NCI-H524 (cell line): Measurements from ENCODE around the gene GDPD4.
"Not testable (repeated sequence)": the region's sequence is repeated elsewhere in the genome, so short reads cannot be mapped to it uniquely, and the experiment has no call there.

Experiments used
- DNase-seq, 2 experiments: peaks; one replicate each; lab custom pipeline; 2025; lab: John Stamatoyannopoulos, UW

GDPD4 gene, protein sequence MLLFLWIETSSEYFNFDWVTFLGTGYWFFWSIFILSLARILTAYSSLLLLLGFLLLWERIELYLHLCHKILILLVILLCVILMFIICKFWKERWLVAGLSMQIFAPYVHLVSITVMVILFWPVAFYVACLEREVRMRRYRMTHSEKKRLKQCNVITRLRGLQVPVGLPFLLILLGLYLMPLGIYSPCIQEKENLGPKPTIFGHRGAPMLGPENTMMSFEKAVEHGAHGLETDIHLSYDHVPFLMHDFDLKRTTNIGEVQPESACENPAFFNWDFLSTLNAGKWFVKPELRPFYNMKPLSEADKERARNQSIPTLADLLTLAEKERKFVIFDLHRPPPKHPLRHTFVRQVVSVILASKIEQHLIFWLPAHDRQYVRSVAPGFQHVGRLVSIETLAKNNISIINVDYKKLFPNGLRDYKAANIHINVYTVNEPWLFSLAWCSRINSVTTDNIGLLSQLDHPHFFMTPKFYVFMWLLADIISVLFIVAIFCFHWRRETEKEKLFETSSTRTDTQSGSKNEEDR

DNA sequence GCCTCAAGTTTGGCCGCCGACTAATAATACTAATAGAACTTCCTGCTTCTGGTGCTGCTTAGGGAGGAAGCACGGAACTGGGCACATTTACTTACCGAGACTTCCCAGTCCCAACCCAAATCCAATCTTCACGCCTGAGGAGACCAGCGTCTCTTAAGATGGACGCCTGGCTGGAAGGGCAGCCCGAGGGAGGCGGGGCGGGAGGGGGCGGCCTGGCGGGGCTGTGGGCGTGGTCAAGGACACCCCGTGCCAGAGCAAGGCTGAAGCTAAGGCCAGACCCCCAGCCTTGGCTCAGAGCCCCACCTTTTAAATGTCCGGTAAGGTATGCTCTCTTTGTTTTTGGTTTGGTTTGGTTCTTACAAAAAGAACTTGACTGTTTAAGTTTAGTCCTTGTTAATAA is at the start of gene GDPD4:
Gene GDPD4 (minus strand): TSS at position 177 of the 400 bp plus-strand sequence. CDS start 16,549 bp downstream, outside the sequence.
- DNase-seq = no peak

DNA sequence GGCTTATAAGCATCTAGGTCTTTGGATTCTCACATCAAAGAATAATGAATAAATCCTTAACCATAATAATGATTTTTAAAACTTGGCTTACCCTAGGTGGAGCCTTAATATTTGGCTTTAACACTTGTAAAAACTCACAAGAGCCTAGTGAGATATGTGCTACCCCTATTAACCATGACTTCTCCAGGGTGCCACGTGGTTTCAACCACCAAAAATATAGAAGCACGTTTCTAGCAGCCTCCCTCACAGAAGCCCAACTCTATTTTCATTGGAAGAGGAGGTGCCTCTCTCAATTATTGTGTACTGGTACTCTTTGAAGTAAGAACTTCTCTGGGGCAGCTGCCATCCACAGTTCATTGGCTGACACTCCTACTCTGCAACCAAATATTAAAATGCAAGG is 46.5 kb upstream of the GDPD4 start:
- DNase-seq = no peak

- DNase-seq = no peak
These were observed 45.6 kb upstream of the GDPD4 start for GRCh38 chr11:77346906-77347603.

- no peak for DNase-seq
These were observed 44.1 kb upstream of the GDPD4 start for GRCh38 chr11:77345621-77346020.

DNA sequence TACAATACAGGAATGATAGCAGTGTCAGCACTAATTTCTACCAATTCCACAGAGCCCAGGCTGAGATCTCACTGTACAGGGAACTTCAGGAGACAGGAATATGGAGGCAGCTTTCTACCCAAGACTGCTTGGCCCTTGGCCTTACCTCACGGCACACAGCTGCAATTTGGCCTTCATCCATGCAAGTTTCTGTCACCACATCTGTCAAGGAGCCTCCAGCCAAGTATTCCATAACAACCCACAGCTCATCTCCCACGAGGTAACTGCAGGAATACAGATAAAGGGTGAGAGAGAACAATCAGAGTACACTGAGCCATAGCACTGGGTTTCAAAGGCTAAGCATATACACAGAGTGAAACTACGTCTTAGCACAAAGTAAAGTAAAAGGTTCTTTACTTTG is 39.0 kb upstream of the GDPD4 start:
- no peak for DNase-seq

DNA sequence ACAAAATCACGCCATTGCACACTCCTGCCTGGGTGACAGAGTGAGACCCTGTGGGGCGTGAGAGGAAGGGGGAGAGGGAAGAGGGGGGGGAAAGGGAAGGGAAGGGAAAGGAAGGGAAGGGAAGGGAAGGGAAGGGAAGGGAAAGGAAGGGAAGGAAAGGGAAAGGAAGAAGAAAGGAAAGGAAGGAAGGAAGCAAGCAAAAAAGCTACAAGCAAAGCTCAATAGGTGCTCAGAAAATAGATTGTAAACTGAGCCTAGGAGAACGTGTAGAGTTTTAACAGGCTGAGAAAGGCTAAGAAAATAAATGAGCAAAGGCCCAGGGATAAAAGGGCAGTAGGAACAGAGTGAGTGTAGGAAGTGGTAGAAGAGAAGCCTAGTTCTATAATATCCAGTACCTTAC is 30.8 kb upstream of the GDPD4 start:
- DNase-seq = no peak

- no peak for DNase-seq
These were observed 23.7 kb upstream of the GDPD4 start for GRCh38 chr11:77325159-77325558.

DNA sequence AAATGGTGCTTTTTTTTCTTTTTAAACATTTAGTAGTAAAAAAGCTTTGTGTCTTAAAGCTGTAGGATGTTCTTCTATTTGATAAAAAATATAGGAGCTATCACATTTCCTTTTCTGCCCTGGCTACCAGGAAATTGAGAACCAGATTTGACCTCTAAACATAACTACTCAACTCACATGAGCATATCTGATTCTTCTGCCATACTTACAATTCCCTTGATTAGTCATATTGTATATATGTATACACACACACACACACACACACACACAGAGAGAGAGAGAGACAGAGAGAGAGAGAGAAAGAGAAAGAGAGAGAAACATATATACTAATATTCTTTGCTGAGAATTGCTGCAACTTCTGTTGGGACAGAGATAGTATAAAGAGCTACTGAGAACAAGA is 23.0 kb upstream of the GDPD4 start:
- DNase-seq = no peak

- DNase-seq = no peak
These were observed 21.6 kb upstream of the GDPD4 start for GRCh38 chr11:77322926-77323590.

DNA sequence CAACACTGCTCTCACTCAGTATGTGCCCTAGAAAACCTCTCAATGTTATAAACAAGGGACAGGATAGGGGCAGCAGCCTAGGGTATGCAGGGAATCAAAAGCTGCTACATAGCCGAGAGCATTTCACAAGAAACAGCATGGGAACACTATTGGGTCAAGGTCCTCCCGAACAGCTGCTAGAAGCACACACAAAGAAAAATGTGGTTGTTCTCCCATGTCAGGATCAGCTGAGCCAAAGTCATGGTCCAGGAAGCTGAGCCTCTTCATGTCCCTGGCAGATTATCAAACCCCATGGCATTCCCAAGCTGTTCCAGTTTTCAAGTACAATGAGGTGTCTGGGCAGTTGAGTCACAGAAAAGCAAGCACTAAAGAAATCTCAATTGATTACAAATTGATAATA is 21.0 kb upstream of the GDPD4 start:
- DNase-seq = no peak

DNA sequence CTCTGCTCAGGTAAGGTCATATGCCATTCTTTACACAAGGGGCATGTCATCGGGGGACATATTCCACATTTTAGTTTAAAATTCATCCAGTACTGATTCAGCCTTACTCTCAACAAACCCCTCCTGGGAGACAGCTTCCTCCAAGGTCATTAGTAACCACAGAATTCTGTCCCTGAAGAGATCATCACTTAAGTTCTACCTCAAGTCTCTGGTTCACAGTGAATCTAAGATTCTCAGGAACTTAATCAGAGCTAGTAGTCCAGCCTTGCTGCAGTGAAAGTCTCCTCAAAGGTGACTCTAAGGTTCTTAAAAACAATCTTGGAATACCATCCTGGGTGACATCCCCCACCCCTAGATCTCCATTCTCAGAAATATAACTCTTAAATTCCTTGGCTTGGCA is 18.9 kb upstream of the GDPD4 start:
- DNase-seq = no peak

DNA sequence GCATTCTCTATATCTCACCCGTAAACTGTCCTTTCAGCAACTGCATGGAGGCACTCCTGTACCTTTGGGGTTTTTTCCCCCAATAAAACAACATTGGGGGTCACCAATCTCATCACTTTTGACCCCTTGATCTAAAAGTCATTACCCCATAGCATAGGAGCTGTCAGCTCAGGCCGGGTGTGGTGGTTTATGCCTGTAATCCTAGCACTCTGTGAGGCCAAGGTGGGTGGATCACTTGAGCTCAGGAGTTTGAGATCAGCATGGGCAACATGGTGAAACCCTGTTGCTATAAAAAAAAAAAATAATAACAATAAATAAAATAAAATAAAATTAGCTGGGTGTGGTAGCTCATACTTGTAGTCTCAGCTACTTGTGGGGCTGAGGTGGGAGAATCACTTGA is 17.1 kb upstream of the GDPD4 start:
- DNase-seq = no peak

- DNase-seq = no peak
These were observed 15.4 kb upstream of the GDPD4 start for GRCh38 chr11:77316733-77317342.

DNA sequence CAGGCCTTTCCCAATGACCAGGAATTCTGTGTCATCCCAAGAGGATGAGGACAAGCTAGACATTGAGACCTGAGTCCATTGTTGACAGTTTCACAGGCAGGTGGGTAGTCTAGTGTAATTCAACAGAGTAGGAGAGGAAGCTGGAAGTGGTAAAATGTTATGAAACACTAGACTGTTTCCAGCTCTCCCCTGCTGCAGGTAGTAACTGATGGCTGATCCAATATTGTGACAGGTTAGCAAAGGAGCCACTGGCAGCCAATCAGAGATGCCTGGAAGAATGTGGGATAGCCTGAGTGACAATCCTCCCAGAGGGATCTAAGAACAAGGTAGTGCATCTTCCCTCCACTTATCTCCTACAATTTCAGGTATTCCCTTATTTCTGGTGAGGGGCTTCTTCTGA is 10.6 kb upstream of the GDPD4 start:
- DNase-seq = no peak

GRCh38 chr11:77311701-77312100 is 10.2 kb upstream of the GDPD4 start:
- no peak for DNase-seq

DNA sequence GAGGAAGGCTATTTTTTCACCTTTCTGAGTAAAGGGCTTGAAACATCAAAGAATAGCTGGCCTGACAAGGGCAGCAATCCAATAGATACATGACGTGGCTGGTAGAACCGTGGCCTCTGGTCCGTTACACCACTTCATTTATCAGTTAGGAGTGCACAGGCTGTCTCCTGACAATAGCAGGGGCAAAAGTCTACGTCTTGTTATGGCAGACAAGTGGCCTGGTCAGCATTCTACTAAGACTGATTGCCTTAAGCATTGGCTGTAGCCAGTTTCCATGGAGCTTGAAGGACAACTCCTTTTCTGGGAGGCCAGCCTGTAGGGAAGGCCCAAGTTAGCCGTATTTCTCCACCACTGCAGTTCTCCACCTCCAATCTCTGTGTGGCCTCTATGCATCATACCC is 9.2 kb upstream of the GDPD4 start:
- DNase-seq = no peak

- no peak for DNase-seq
These were observed 8.1 kb upstream of the GDPD4 start for GRCh38 chr11:77309401-77310085.

DNA sequence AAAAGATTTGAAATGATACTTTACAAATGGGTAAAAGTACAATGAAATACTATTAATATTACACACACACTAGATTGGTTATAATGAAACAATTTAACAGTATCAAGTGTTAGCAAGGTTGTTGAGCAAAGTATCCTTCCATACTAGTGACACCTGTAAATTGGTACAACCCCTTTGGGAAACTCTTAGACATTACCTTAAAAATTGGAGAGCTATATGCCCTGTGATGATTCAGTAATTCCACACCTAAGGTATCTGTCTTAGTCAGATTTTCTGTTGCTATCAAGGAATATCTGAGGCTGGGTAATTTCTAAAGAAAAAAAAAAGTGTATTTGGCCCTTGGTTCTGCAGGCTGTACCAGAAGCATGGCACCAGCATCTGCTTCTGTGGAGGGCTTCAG is 7.4 kb upstream of the GDPD4 start:
- DNase-seq = no peak

- no peak for DNase-seq
These were observed 1.8 kb upstream of the GDPD4 start for GRCh38 chr11:77303328-77303727.

DNA sequence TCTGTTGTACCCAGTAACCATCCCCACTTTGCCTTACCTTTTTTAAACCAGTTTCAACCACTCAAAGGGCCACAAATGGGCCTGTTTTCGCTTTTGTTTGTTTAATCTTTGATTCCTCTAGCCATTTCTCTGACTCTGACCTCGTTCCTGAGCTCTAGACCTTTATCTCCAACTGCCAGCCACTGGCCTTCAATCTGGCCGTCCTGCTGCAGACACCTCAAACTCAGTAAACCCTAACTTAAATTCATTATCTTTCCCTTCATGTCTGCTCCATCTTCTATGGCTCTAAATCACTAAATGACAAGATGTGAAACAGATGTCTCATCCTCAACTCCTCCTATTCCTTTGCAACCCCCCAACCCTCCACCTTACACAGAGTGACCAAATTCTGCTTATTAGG is 1.3 kb upstream of the GDPD4 start:
- DNase-seq = no peak

DNA sequence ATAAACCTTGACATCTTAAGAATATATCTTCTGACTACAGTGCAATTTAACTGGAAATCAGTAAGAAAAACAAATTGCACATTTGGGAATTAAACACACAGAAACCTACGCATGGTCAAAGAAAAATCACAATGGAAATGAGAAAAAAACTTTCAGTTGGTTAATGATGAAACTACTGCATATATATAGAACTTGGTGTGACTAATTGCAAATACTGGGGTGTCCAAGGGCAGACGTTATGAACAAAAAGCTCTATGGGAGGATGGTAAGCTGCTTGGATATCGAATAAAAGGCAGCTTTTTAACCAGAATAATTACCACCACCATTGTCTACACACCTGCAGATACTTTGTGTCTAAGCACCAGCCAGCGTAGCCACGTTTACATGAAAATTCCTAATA is 791 bp downstream of the GDPD4 start:
- no peak for DNase-seq

DNA sequence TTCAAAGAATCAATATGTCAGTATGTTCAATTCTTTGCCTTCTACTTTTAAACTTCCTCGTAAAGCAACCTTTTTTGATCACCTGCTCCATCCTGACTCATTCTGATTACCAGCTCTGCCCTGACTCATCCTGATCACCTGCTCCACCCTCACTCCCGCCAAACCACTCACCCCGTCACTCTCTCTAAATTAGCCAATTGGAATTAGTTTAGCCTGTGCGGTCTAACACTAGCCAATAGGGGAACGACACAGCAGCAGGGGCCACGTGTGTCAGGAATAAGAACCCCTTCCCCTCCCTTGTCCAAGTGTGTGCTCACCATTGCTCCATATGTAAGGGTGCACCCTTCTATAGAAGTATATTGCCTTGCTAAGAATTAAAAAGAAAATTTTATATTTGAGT is 1.5 kb downstream of the GDPD4 start:
- DNase-seq = not testable (repeated sequence)
